HCT116 (cell line): ENCODE results near the gene ESR1.

Source experiments
- CTCF ChIP-seq, 3 experiments: fragments of 200-600 bp in 1 of 3; sonication (generic) in 1 of 3; IDR thresholded peaks in 2 of 3; conservative IDR thresholded peaks in 1 of 3; 2 replicates each; pipeline ENCODE4 v1.5.1; 2012 to 2017; ENCODE audit warnings: low read depth in 2 of 3, low read length in 2 of 3, antibody characterized with exemption in 1 of 3, borderline replicate concordance in 1 of 3, control low read depth in 1 of 3, mild to moderate bottlenecking in 1 of 3, mixed read lengths in 1 of 3, mixed run types in 1 of 3, moderate library complexity in 1 of 3; ENCODE audit not compliant: insufficient read depth in 1 of 3
- EZH2 ChIP-seq: fragments of 200-600 bp; sonication (generic); IDR thresholded peaks from 2 replicates; pipeline ENCODE4 v1.6.1; 2017; ENCODE audit warnings: antibody characterized with exemption, mixed run types
- EZH2phosphoT487 ChIP-seq: fragments of 200-600 bp; IDR thresholded peaks from 2 replicates; pipeline ENCODE4 v1.6.1; 2018; ENCODE audit warnings: antibody characterized with exemption, borderline replicate concordance
- MAX ChIP-seq: IDR thresholded peaks from 2 replicates; pipeline ENCODE4 v1.6.1; 2012
- POLR2A ChIP-seq: IDR thresholded peaks from 2 replicates; pipeline ENCODE4 v1.7.0; 2011; ENCODE audit warnings: borderline replicate concordance; ENCODE audit not compliant: insufficient read depth, insufficient read length; ENCODE audit errors: extremely low read depth
- ZFX ChIP-seq: fragments of 450-650 bp; IDR thresholded peaks from 2 replicates; pipeline ENCODE4 v1.6.1; 2017
- TF ChIP-seq, protein P1 (sequence below): IDR thresholded peaks from 2 replicates; pipeline ENCODE4 v1.6.1; 2012; ENCODE audit warnings: low read depth

DNA sequence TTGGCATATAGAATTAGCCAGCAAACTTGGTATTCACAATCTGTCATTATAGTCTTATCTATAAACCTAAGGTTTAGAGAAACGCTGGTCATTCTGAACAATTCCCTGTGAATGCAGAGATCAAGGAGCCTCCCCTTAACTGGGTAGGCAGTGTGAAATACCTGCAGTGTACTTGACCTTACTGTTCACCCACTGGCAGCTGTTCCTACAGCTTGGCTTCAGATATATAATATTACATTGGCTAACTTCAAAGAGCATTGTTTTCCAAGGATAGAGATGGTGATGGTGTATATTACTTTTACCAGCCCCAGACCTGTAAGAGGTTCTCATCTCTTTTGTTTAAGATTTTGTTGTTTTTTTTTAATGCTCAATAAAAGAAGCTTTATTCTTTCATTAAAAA, 168.3 kb downstream of the ESR1 start:
- no peak for TF ChIP-seq CTCF (IDR thresholded peaks at IDR 0.05 in 2 of 3, conservative IDR thresholded peaks at IDR 0.05 in 1 of 3; ENCODE audit: borderline replicate concordance in 1 of 3, insufficient read depth in 1 of 3, low read depth in 2 of 3, low read length in 2 of 3)
- TF ChIP-seq POLR2A, result no peak
- TF ChIP-seq, protein P1, sequence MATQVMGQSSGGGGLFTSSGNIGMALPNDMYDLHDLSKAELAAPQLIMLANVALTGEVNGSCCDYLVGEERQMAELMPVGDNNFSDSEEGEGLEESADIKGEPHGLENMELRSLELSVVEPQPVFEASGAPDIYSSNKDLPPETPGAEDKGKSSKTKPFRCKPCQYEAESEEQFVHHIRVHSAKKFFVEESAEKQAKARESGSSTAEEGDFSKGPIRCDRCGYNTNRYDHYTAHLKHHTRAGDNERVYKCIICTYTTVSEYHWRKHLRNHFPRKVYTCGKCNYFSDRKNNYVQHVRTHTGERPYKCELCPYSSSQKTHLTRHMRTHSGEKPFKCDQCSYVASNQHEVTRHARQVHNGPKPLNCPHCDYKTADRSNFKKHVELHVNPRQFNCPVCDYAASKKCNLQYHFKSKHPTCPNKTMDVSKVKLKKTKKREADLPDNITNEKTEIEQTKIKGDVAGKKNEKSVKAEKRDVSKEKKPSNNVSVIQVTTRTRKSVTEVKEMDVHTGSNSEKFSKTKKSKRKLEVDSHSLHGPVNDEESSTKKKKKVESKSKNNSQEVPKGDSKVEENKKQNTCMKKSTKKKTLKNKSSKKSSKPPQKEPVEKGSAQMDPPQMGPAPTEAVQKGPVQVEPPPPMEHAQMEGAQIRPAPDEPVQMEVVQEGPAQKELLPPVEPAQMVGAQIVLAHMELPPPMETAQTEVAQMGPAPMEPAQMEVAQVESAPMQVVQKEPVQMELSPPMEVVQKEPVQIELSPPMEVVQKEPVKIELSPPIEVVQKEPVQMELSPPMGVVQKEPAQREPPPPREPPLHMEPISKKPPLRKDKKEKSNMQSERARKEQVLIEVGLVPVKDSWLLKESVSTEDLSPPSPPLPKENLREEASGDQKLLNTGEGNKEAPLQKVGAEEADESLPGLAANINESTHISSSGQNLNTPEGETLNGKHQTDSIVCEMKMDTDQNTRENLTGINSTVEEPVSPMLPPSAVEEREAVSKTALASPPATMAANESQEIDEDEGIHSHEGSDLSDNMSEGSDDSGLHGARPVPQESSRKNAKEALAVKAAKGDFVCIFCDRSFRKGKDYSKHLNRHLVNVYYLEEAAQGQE, result no peak
- no peak for TF ChIP-seq EZH2phosphoT487
- no peak for TF ChIP-seq ZFX
- TF ChIP-seq EZH2, result no peak
- TF ChIP-seq MAX, result no peak
